GM12878 (cell line): ENCODE results near the gene NDRG2. TPM values are rescaled to one million over a fixed set of nuclear protein-coding genes. Genes with fewer than 3 reads are reported as not detected.

Experiments used
- ATAC-seq: fragments of 200-7000 bp; cut with Tn5 transposase; 3 replicates; pipeline ENCODE4 v1.9.1; 2020; ENCODE audit warnings: mild to moderate bottlenecking, moderate library complexity
- BruUV-seq: library from RNA; stranded (reverse); fragments of 400-500 nt; replicated peaks from 2 replicates; lab custom pipeline; 2021; lab: Mats Ljungman, UMichigan
- CTCF ChIA-PET: fragments of 300-600 bp; sonication (Branson Sonifier 250); formaldehyde crosslinking; extraction: SDS; loops from one replicate; lab custom pipeline; 2021; ENCODE audit warnings: inconsistent platforms; lab: Yijun Ruan, JAX
- POLR2A ChIA-PET: fragments of 350-600 bp; formaldehyde crosslinking; extraction: SDS; loops from one replicate; lab custom pipeline; 2021; ENCODE audit warnings: inconsistent platforms; lab: Charles Lee
- RAD21 ChIA-PET: fragments of 300-600 bp; sonication (Branson Sonifier 250); formaldehyde crosslinking; loops from one replicate; lab custom pipeline; 2023; ENCODE audit warnings: antibody characterized with exemption; ENCODE audit not compliant: unreplicated experiment; lab: Charles Lee
- SMC1A ChIA-PET: fragments of 300-600 bp; sonication (Branson Sonifier 250); formaldehyde crosslinking; loops from one replicate; lab custom pipeline; 2023; ENCODE audit not compliant: unreplicated experiment, uncharacterized antibody; lab: Charles Lee
- DNase-seq: peaks from one replicate; pipeline ENCODE4 v3.0.0-alpha.2; 2011; ENCODE audit warnings: low read depth, low spot score
- FAIRE-seq: peaks from 3 replicates; lab custom pipeline; 2011; peaks lifted over from hg19 to GRCh38; lab: Jason Lieb, UNC
- H2AFZ ChIP-seq: 2 replicates; pipeline ENCODE4 v1.6.0; 2011; ENCODE audit warnings: low read depth, low read length, control low read depth; ENCODE audit not compliant: control insufficient read depth
- H3K27ac ChIP-seq: 2 replicates; pipeline ENCODE4 v1.5.1; 2011; ENCODE audit warnings: control low read depth; ENCODE audit not compliant: control insufficient read depth, insufficient read depth
- H3K27me3 ChIP-seq, 2 experiments: replicated peaks in 1 of 2; 2 replicates each; pipeline versions ENCODE4 v1.6.0 to v1.6.1; 2011; ENCODE audit warnings: low read length in 1 of 2; ENCODE audit not compliant: control insufficient read depth in 2 of 2, insufficient read depth in 2 of 2
- H3K36me3 ChIP-seq, 2 experiments: 2 replicates each; pipeline ENCODE4 v1.5.1; 2011; ENCODE audit warnings: low read length in 1 of 2; ENCODE audit not compliant: control insufficient read depth in 2 of 2, insufficient read depth in 2 of 2
- H3K4me1 ChIP-seq: 2 replicates; pipeline ENCODE4 v1.6.1; 2011; ENCODE audit warnings: mild to moderate bottlenecking, low read length, moderate library complexity, mixed read lengths; ENCODE audit not compliant: control insufficient read depth, insufficient read depth
- H3K4me2 ChIP-seq: 2 replicates; pipeline ENCODE4 v1.6.0; 2011; ENCODE audit warnings: control low read depth; ENCODE audit not compliant: control insufficient read depth, insufficient read depth
- H3K4me3 ChIP-seq: fragments of 200-600 bp; sonication (generic); 2 replicates; pipeline ENCODE4 v1.5.1; 2016
- H3K79me2 ChIP-seq: 2 replicates; pipeline ENCODE4 v1.6.0; 2011; ENCODE audit warnings: low read length; ENCODE audit not compliant: control insufficient read depth, insufficient read depth
- H3K9ac ChIP-seq: 2 replicates; pipeline ENCODE4 v1.8.0; 2011; ENCODE audit warnings: low read length, control low read depth, mixed read lengths; ENCODE audit not compliant: control insufficient read depth, insufficient read depth
- H3K9me3 ChIP-seq: replicated peaks from 3 replicates; pipeline ENCODE4 v1.5.1; 2011; ENCODE audit warnings: mild to moderate bottlenecking, low read length; ENCODE audit not compliant: control insufficient read depth, insufficient read depth
- H4K20me1 ChIP-seq: 2 replicates; pipeline ENCODE4 v1.6.0; 2011; ENCODE audit not compliant: control insufficient read depth, insufficient read depth
- ETV6 ChIP-seq, 2 experiments: fragments of 450-650 bp in 1 of 2; IDR thresholded peaks in 1 of 2; conservative IDR thresholded peaks in 1 of 2; 2 replicates each; pipeline ENCODE4 v1.6.1; 2014; ENCODE audit warnings: antibody characterized with exemption in 1 of 2, borderline replicate concordance in 1 of 2, low read depth in 1 of 2, mild to moderate bottlenecking in 1 of 2, moderate library complexity in 1 of 2
- FOXK2 ChIP-seq: fragments of 450-650 bp; IDR thresholded peaks from 2 replicates; pipeline ENCODE4 v1.6.1; 2017; ENCODE audit warnings: mild to moderate bottlenecking, moderate library complexity
- FOXM1 ChIP-seq: IDR thresholded peaks from 2 replicates; pipeline ENCODE4 v1.6.1; 2012; ENCODE audit warnings: low read depth, mild to moderate bottlenecking, inconsistent platforms, low read length, moderate library complexity
- IKZF2 ChIP-seq, 2 experiments: fragments of 450-650 bp; IDR thresholded peaks; 2 replicates each; pipeline ENCODE4 v1.6.1; 2017; ENCODE audit warnings: mild to moderate bottlenecking in 2 of 2, moderate library complexity in 2 of 2
- IRF3 ChIP-seq: fragments of 450-650 bp; IDR thresholded peaks from 2 replicates; pipeline ENCODE4 v1.6.1; 2014; ENCODE audit warnings: mild to moderate bottlenecking
- MEF2B ChIP-seq: fragments of 450-650 bp; IDR thresholded peaks from 2 replicates; pipeline ENCODE4 v1.6.1; 2018; ENCODE audit warnings: mild to moderate bottlenecking, moderate library complexity; ENCODE audit not compliant: partially characterized antibody, poor library complexity, severe bottlenecking
- SP1 ChIP-seq: IDR thresholded peaks from one replicate; pipeline ENCODE4 v1.6.1; 2011; ENCODE audit warnings: low read depth, low read length
- STAT3 ChIP-seq: IDR thresholded peaks from 2 replicates; pipeline ENCODE4 v1.6.1; 2011; ENCODE audit warnings: low read depth, low read length, improper control_type of control experiment
- YBX1 ChIP-seq: fragments of 450-650 bp; IDR thresholded peaks from 2 replicates; pipeline ENCODE4 v1.6.1; 2016; ENCODE audit warnings: antibody characterized with exemption
- ZNF207 ChIP-seq: fragments of 450-650 bp; IDR thresholded peaks from 2 replicates; pipeline ENCODE4 v1.6.1; 2014; ENCODE audit warnings: antibody characterized with exemption, mild to moderate bottlenecking, borderline replicate concordance
- ZNF274 ChIP-seq: IDR thresholded peaks from one replicate; pipeline ENCODE4 v1.8.0; 2011; ENCODE audit not compliant: insufficient read length, insufficient read depth
- WGBS: methylation state at CpG from one replicate; pipeline ENCODE4 v1.1.6; 2016; ENCODE audit warnings: low lambda C conversion rate; ENCODE audit not compliant: insufficient replicate concordance, insufficient coverage; ENCODE audit errors: missing lambda C conversion rate; 5-methylcytosine and 5-hydroxymethylcytosine counted together
- in situ Hi-C: fragments of 300-500 bp; cut with MboI; formaldehyde crosslinking; loops from 9 replicates; pipeline ENCODE4 v1.14.3; 2018; ENCODE audit warnings: mixed read lengths
- intact Hi-C: fragments of 100-400 bp; cut with micrococcal nuclease; formaldehyde crosslinking; loops from one replicate; pipeline ENCODE4 v1.14.2; 2022; ENCODE audit not compliant: unreplicated experiment
- polyA plus RNA-seq, 11 experiments: library from polyadenylated mRNA; depleted of rRNA in 4 of 11; unstranded in 6 of 11; stranded (reverse) in 5 of 11; fragments of >200 nt; fragmentation: Nextera tagmentation in 4 of 11; fragmentation: Illumina TruSeq in 1 of 11; extraction: Ambion mirVana in 4 of 11; extraction: Trizol in 1 of 11; gene quantifications; 1 replicate in 1 of 11; 2 replicates in 10 of 11; pipeline versions ENCODE4 v1.2.1 to v1.2.3, GENCODE V29; 2011 to 2016; ENCODE audit warnings: inconsistent platforms in 2 of 11, missing spikeins in 2 of 11, low read depth in 1 of 11
- total RNA-seq, 4 experiments: library from RNA; depleted of rRNA in 3 of 4; stranded (reverse); fragments of >200 nt in 3 of 4; fragmentation: Illumina TruSeq in 1 of 4; extraction: Trizol in 1 of 4; gene quantifications; 2 replicates each; pipeline versions ENCODE4 v1.2.1 to v1.2.3, GENCODE V29; 2013 to 2021

The NDRG2 gene
- total and polyA plus RNA-seq, 10 of the 15 experiments (the other 5 are each of a cell fraction or from before 2014, with no cell fraction given): 0.15 to 0.49 TPM; not detected in 8

GRCh38 chr14:20973501-20973900 is 51.4 kb downstream of the NDRG2 start:
- Histone ChIP-seq H3K4me3 (no peak overlapping the region), H3K36me3 (no peaks in the 10 kb centered on the region), H3K9ac (no peak overlapping the region), H4K20me1 (no peaks in the 10 kb centered on the region), H3K9me3 (no peaks in the 10 kb centered on the region), H3K27me3 (no peaks in the 10 kb centered on the region; a peak in 1 of 4 replicates), H3K79me2 (no peaks in the 10 kb centered on the region), H3K27ac (no peak overlapping the region), H3K4me2 (no peak overlapping the region), H3K4me1 (no peaks in the 10 kb centered on the region), H2AFZ (no peak overlapping the region)
- ATAC-seq (no peak), FAIRE-seq (no peak), DNase-seq (no peak)
- ChIA-PET SMC1A (interaction anchor here (1.2 to 1.4 kb wide), 2 partner anchors 39 to 42 kb away, joined by 3 read pairs; no protein-coding TSS in a partner anchor), POLR2A (interaction anchor here (0.5 kb wide), 1 partner anchor 24 kb away, joined by 5 read pairs; no protein-coding TSS in a partner anchor), RAD21 (interaction anchor here (1.0 to 1.6 kb wide), 2 partner anchors 273 to 279 kb away, joined by 3 read pairs; no protein-coding TSS in a partner anchor), CTCF (interaction anchor here (0.6 to 5.2 kb wide), 11 partner anchors 13 to 455 kb away, joined by 3 to 61 read pairs (median 5); no protein-coding TSS in a partner anchor)
- intact Hi-C loops: no loop called here
- WGBS: 58% methylated on average over 3 of the region's 3 CpGs
- BruUV-seq: no TSS peak
- in situ Hi-C loops: no loop called here
- TF ChIP-seq STAT3 (no peak), IRF3 (no peak), MEF2B (no peak), FOXK2 (no peak), ZNF207 (no peak), IKZF2 (IDR thresholded peaks at IDR 0.05) (no peak), YBX1 (no peak), ETV6 (conservative IDR thresholded peaks at IDR 0.05 in 1 of 2, IDR thresholded peaks at IDR 0.05 in 1 of 2; ENCODE audit: borderline replicate concordance in 1 of 2, low read depth in 1 of 2) (no peak), SP1 (no peak), FOXM1 (no peak), ZNF274 (no peak)
